Activated T-cell treated with anti-CD3 and anti-CD28 coated beads, Interleukin-2, amount 50 U/mL, for 72 hours (primary cell): ENCODE data around the gene PTPRK. TPM values are rescaled to one million over a fixed set of nuclear protein-coding genes. Genes with fewer than 3 reads are reported as not detected.
A peak's percentile ranks its signal among the peaks of the same experiment; 100 is the strongest.
"Not testable (repeated sequence)": the region's sequence is repeated elsewhere in the genome, so short reads cannot be mapped to it uniquely, and the experiment has no call there.

Experiments
- ATAC-seq, 2 donors: fragments of 150-1000 bp; cut with Tn5 transposase; replicated peaks in 1 of 2; 2 replicates each; pipeline ENCODE4 v1.10.0; 2021; ENCODE audit warnings: moderate library complexity in 2 of 2, mild to moderate bottlenecking in 1 of 2
- DNase-seq, 2 donors: peaks; one replicate each; pipeline ENCODE4 v3.0.0; 2021 to 2022; ENCODE audit warnings: mixed read lengths in 1 of 2
- H3K27ac Mint-ChIP-seq: one replicate; pipeline ENCODE4 v1.8.0; 2022; ENCODE audit warnings: mild to moderate bottlenecking, moderate library complexity, mixed read lengths
- H3K27me3 Mint-ChIP-seq: one replicate; pipeline ENCODE4 v1.8.0; 2022; ENCODE audit warnings: low read depth, mixed read lengths
- H3K36me3 Mint-ChIP-seq, 2 donors: one replicate each; pipeline ENCODE4 v1.8.0; 2022; ENCODE audit warnings: mixed read lengths in 2 of 2, mild to moderate bottlenecking in 1 of 2; ENCODE audit not compliant: insufficient read depth in 2 of 2
- H3K4me1 Mint-ChIP-seq: one replicate; pipeline ENCODE4 v1.8.0; 2022; ENCODE audit warnings: low read depth, mixed read lengths
- H3K4me3 Mint-ChIP-seq, 2 donors: one replicate each; pipeline ENCODE4 v1.8.0; 2022; ENCODE audit warnings: mild to moderate bottlenecking in 2 of 2, mixed read lengths in 2 of 2, moderate library complexity in 2 of 2
- H3K9me3 Mint-ChIP-seq, 2 donors: one replicate each; pipeline ENCODE4 v1.8.0; 2022; ENCODE audit warnings: mixed read lengths in 2 of 2
- total RNA-seq, 2 donors: library from RNA; stranded (reverse); gene quantifications; one replicate each; pipeline ENCODE4 v1.2.3, GENCODE V29; 2022

PTPRK gene
- total RNA-seq, 2 donors from 2014 or later = 3.8 to 6.4 TPM

GRCh38 chr6:128494440-128494839 is 26.0 kb downstream of the PTPRK start:
- Mint-ChIP-seq H3K4me1 (peaks cover 11% of the 10 kb centered on the region), H3K9me3 (no peaks in the 10 kb centered on the region), H3K4me3 (no peak overlapping the region), H3K27ac (no peak overlapping the region), H3K27me3 (no peaks in the 10 kb centered on the region), H3K36me3 (no peaks in the 10 kb centered on the region)
- ATAC-seq = no peak
- DNase-seq = no peak

GRCh38 chr6:128493877-128494276 is 26.5 kb downstream of the PTPRK start:
- H3K4me3 Mint-ChIP-seq = no peak overlapping the region
- peaks cover 11% of the 10 kb centered on the region for H3K4me1 Mint-ChIP-seq
- H3K27ac Mint-ChIP-seq = no peak overlapping the region
- no peaks in the 10 kb centered on the region for H3K27me3 Mint-ChIP-seq
- no peaks in the 10 kb centered on the region for H3K36me3 Mint-ChIP-seq
- DNase-seq (no peak), ATAC-seq (no peak)
- H3K9me3 Mint-ChIP-seq = no peaks in the 10 kb centered on the region

- Mint-ChIP-seq H3K4me3 (peak overlapping the region in 1 of 2 donors; percentile 15), H3K4me1 (peaks cover 11% of the 10 kb centered on the region), H3K27me3 (no peaks in the 10 kb centered on the region), H3K27ac (no peak overlapping the region), H3K36me3 (no peaks in the 10 kb centered on the region), H3K9me3 (no peaks in the 10 kb centered on the region)
- DNase-seq (no peak), ATAC-seq (no peak)
Observed at GRCh38 chr6:128492386-128492785, 28.0 kb downstream of the PTPRK start.

- H3K36me3 Mint-ChIP-seq = no peaks in the 10 kb centered on the region
- H3K4me3 Mint-ChIP-seq = peak overlapping the region; percentile 20 to 43
- peaks cover 11% of the 10 kb centered on the region for H3K4me1 Mint-ChIP-seq
- DNase-seq (no peak), ATAC-seq (no peak)
- no peaks in the 10 kb centered on the region for H3K27me3 Mint-ChIP-seq
- no peaks in the 10 kb centered on the region for H3K9me3 Mint-ChIP-seq
- no peak overlapping the region for H3K27ac Mint-ChIP-seq
Observed at GRCh38 chr6:128491610-128492206, 28.7 kb downstream of the PTPRK start.

- ATAC-seq = no peak
- no peaks in the 10 kb centered on the region for H3K36me3 Mint-ChIP-seq
- H3K27me3 Mint-ChIP-seq = no peaks in the 10 kb centered on the region
- H3K4me3 Mint-ChIP-seq = no peak overlapping the region
- no peak for DNase-seq
- peaks cover 11% of the 10 kb centered on the region for H3K4me1 Mint-ChIP-seq
- no peaks in the 10 kb centered on the region for H3K9me3 Mint-ChIP-seq
- no peak overlapping the region for H3K27ac Mint-ChIP-seq
Observed at GRCh38 chr6:128491100-128491581, 29.3 kb downstream of the PTPRK start.

- Mint-ChIP-seq H3K36me3 (no peaks in the 10 kb centered on the region), H3K27ac (no peak overlapping the region), H3K9me3 (no peaks in the 10 kb centered on the region), H3K4me1 (peaks cover 11% of the 10 kb centered on the region), H3K4me3 (no peak overlapping the region), H3K27me3 (no peaks in the 10 kb centered on the region)
- DNase-seq = no peak
- ATAC-seq = no peak
Observed at GRCh38 chr6:128487746-128488145, 32.7 kb downstream of the PTPRK start.

- ATAC-seq = no peak
- no peaks in the 10 kb centered on the region for H3K36me3 Mint-ChIP-seq
- no peak overlapping the region for H3K27ac Mint-ChIP-seq
- H3K9me3 Mint-ChIP-seq = no peaks in the 10 kb centered on the region
- H3K4me1 Mint-ChIP-seq = peaks cover 9% of the 10 kb centered on the region
- H3K27me3 Mint-ChIP-seq = no peaks in the 10 kb centered on the region
- DNase-seq = no peak
- no peak overlapping the region for H3K4me3 Mint-ChIP-seq
Observed at GRCh38 chr6:128487055-128487454, 33.3 kb downstream of the PTPRK start.

GRCh38 chr6:128486580-128486979 is 33.8 kb downstream of the PTPRK start:
- not testable (repeated sequence) for H3K27me3 Mint-ChIP-seq, DNase-seq, H3K4me3 Mint-ChIP-seq, H3K27ac Mint-ChIP-seq, ATAC-seq, H3K4me1 Mint-ChIP-seq, H3K9me3 Mint-ChIP-seq, H3K36me3 Mint-ChIP-seq

- no peak for ATAC-seq
- H3K4me3 Mint-ChIP-seq = no peak overlapping the region
- H3K36me3 Mint-ChIP-seq = no peaks in the 10 kb centered on the region
- H3K27me3 Mint-ChIP-seq = no peaks in the 10 kb centered on the region
- no peak overlapping the region for H3K27ac Mint-ChIP-seq
- no peak for DNase-seq
- H3K9me3 Mint-ChIP-seq = peaks cover 0 to 2% of the 10 kb centered on the region in 2 donors
- peaks cover 8% of the 10 kb centered on the region for H3K4me1 Mint-ChIP-seq
Observed at GRCh38 chr6:128483472-128484135, 36.8 kb downstream of the PTPRK start.

GRCh38 chr6:128482642-128483041 is 37.8 kb downstream of the PTPRK start:
- no peaks in the 10 kb centered on the region for H3K27me3 Mint-ChIP-seq
- no peak for DNase-seq
- H3K9me3 Mint-ChIP-seq = peaks cover 0 to 2% of the 10 kb centered on the region in 2 donors
- no peak overlapping the region for H3K27ac Mint-ChIP-seq
- peaks cover 16% of the 10 kb centered on the region for H3K4me1 Mint-ChIP-seq
- H3K36me3 Mint-ChIP-seq = peaks cover 0 to 1% of the 10 kb centered on the region in 2 donors
- no peak for ATAC-seq
- no peak overlapping the region for H3K4me3 Mint-ChIP-seq

GRCh38 chr6:128479991-128480390 is 40.4 kb downstream of the PTPRK start:
- peaks cover 0 to 1% of the 10 kb centered on the region in 2 donors for H3K36me3 Mint-ChIP-seq
- peaks cover 16% of the 10 kb centered on the region for H3K4me1 Mint-ChIP-seq
- H3K27ac Mint-ChIP-seq = no peak overlapping the region
- DNase-seq (no peak), ATAC-seq (no peak)
- no peak overlapping the region for H3K4me3 Mint-ChIP-seq
- H3K27me3 Mint-ChIP-seq = no peaks in the 10 kb centered on the region
- H3K9me3 Mint-ChIP-seq = peaks cover 0 to 2% of the 10 kb centered on the region in 2 donors

- peaks cover 0 to 2% of the 10 kb centered on the region in 2 donors for H3K9me3 Mint-ChIP-seq
- no peak for DNase-seq
- H3K27ac Mint-ChIP-seq = peak overlapping the region; percentile 43
- H3K36me3 Mint-ChIP-seq = peaks cover 0 to 1% of the 10 kb centered on the region in 2 donors
- no peaks in the 10 kb centered on the region for H3K27me3 Mint-ChIP-seq
- no peak for ATAC-seq
- H3K4me1 Mint-ChIP-seq = peaks cover 16% of the 10 kb centered on the region
- peak overlapping the region; percentile 57 to 69 for H3K4me3 Mint-ChIP-seq
Observed at GRCh38 chr6:128479048-128479666, 41.2 kb downstream of the PTPRK start.

- Mint-ChIP-seq H3K9me3 (peaks cover 0 to 2% of the 10 kb centered on the region in 2 donors), H3K4me1 (peaks cover 16% of the 10 kb centered on the region), H3K4me3 (peak overlapping the region; percentile 57 to 69), H3K27ac (peak overlapping the region; percentile 43), H3K27me3 (no peaks in the 10 kb centered on the region), H3K36me3 (peaks cover 0 to 1% of the 10 kb centered on the region in 2 donors)
- ATAC-seq (no peak), DNase-seq (no peak)
Observed at GRCh38 chr6:128478230-128479047, 42.0 kb downstream of the PTPRK start.
